ENCODE data around the gene C7orf57.

The C7orf57 gene

GRCh38 chr7:48085942-48086341 lies 50.6 kb downstream of the C7orf57 start:
- no peak overlapping the region for H3K27ac ChIP-seq
- no peak for TF ChIP-seq CTCF (conservative IDR thresholded peaks at IDR 0.05)

- H3K27ac ChIP-seq = peak overlapping the region; percentile 92
Observed at GRCh38 chr7:48087349-48087748, 52.0 kb downstream of the C7orf57 start.

GRCh38 chr7:48088559-48089045 lies 53.3 kb downstream of the C7orf57 start:
- no peak for TF ChIP-seq CTCF (conservative IDR thresholded peaks at IDR 0.05)

More at GRCh38 chr7:48087349-48087748, 52.0 kb downstream of the C7orf57 start:
- TF ChIP-seq CTCF (conservative IDR thresholded peaks at IDR 0.05) = no peak

GRCh38 chr7:48089046-48090003 lies 54.0 kb downstream of the C7orf57 start, which contains the start of gene UPP1:
Gene UPP1 (plus strand): TSS chr7:48089265. CDS start chr7:48094784, 5,519 bp downstream.
- TF ChIP-seq CTCF (conservative IDR thresholded peaks at IDR 0.05) = no peak
- peak within 1 kb of the TSS; percentile 92 for H3K27ac ChIP-seq

More at GRCh38 chr7:48088559-48089045, 53.3 kb downstream of the C7orf57 start:
- H3K27ac ChIP-seq = peak overlapping the region; percentile 92

GRCh38 chr7:48090095-48090805 lies 54.9 kb downstream of the C7orf57 start:
- 0 out of 2 replicates have a peak overlapping the region, but pooled peaks have one; percentile 92 for H3K27ac ChIP-seq
- no peak for TF ChIP-seq CTCF (conservative IDR thresholded peaks at IDR 0.05)

- no peak overlapping the region for H3K27ac ChIP-seq
- no peak for TF ChIP-seq CTCF (conservative IDR thresholded peaks at IDR 0.05)
Observed at GRCh38 chr7:48091506-48092433, 56.4 kb downstream of the C7orf57 start.
